Measurements from ENCODE around the gene IGF2BP1.

Gene IGF2BP1

GRCh38 chr17:49020609-49021008 is 23.4 kb downstream of the IGF2BP1 start:
- Histone ChIP-seq H3K4me3 (replicated peaks; ENCODE audit: insufficient read depth, low read length) (no peak overlapping the region), H3K27me3 (ENCODE audit: insufficient read depth, poor library complexity, severe bottlenecking) (no peaks in the 10 kb centered on the region), H3K27ac (replicated peaks) (no peak overlapping the region)
- DNase-seq (ENCODE audit: low read depth in 1 of 2, low spot score in 1 of 2): no peak
- no peak for TF ChIP-seq CTCF (IDR thresholded peaks at IDR 0.05; ENCODE audit: insufficient read depth, low read length)
- no peak for TF ChIP-seq GABPA (IDR thresholded peaks at IDR 0.05; ENCODE audit: low read depth)
- TF ChIP-seq SPI1 (IDR thresholded peaks at IDR 0.05; ENCODE audit: borderline replicate concordance, low read depth): no peak
- no peak for TF ChIP-seq REST (IDR thresholded peaks at IDR 0.05; ENCODE audit: insufficient replicate concordance, low read depth)
- TF ChIP-seq POLR2AphosphoS5 (IDR thresholded peaks at IDR 0.05; ENCODE audit: low read depth): no peak

- H3K27me3 ChIP-seq (ENCODE audit: insufficient read depth, poor library complexity, severe bottlenecking): no peaks in the 10 kb centered on the region
- no peak for TF ChIP-seq GABPA (IDR thresholded peaks at IDR 0.05; ENCODE audit: low read depth)
- TF ChIP-seq REST (IDR thresholded peaks at IDR 0.05; ENCODE audit: insufficient replicate concordance, low read depth): no peak
- no peak for TF ChIP-seq POLR2AphosphoS5 (IDR thresholded peaks at IDR 0.05; ENCODE audit: low read depth)
- TF ChIP-seq SPI1 (IDR thresholded peaks at IDR 0.05; ENCODE audit: borderline replicate concordance, low read depth): no peak
- TF ChIP-seq CTCF (IDR thresholded peaks at IDR 0.05; ENCODE audit: insufficient read depth, low read length): no peak
- no peak overlapping the region for H3K27ac ChIP-seq (replicated peaks)
- no peak for DNase-seq (ENCODE audit: low read depth in 1 of 2, low spot score in 1 of 2)
- no peak overlapping the region for H3K4me3 ChIP-seq (replicated peaks; ENCODE audit: insufficient read depth, low read length)
Observed at GRCh38 chr17:49021095-49021767, 24.0 kb downstream of the IGF2BP1 start.

- Histone ChIP-seq H3K4me3 (replicated peaks; ENCODE audit: insufficient read depth, low read length) (no peak overlapping the region), H3K27me3 (ENCODE audit: insufficient read depth, poor library complexity, severe bottlenecking) (no peaks in the 10 kb centered on the region), H3K27ac (replicated peaks) (no peak overlapping the region)
- DNase-seq (ENCODE audit: low read depth in 1 of 2, low spot score in 1 of 2): no peak
- no peak for TF ChIP-seq REST (IDR thresholded peaks at IDR 0.05; ENCODE audit: insufficient replicate concordance, low read depth)
- no peak for TF ChIP-seq CTCF (IDR thresholded peaks at IDR 0.05; ENCODE audit: insufficient read depth, low read length)
- TF ChIP-seq POLR2AphosphoS5 (IDR thresholded peaks at IDR 0.05; ENCODE audit: low read depth): no peak
- no peak for TF ChIP-seq GABPA (IDR thresholded peaks at IDR 0.05; ENCODE audit: low read depth)
- TF ChIP-seq SPI1 (IDR thresholded peaks at IDR 0.05; ENCODE audit: borderline replicate concordance, low read depth): no peak
Observed at GRCh38 chr17:49021768-49022103, 24.6 kb downstream of the IGF2BP1 start.

Data from HL-60 (cell line).